B cell (primary cell): ENCODE measurements around the gene ITPR2. TPM values are rescaled to one million over a fixed set of nuclear protein-coding genes. Genes with fewer than 3 reads are reported as not detected.

Experiments
- ATAC-seq: fragments of 200-7000 bp; cut with Tn5 transposase; one replicate; pipeline ENCODE4 v1.10.0; 2021; ENCODE audit warnings: low read depth, mild to moderate bottlenecking, moderate number of reproducible peaks, moderate library complexity
- CTCF ChIA-PET: fragments of 350-600 bp; sonication (Branson Sonifier 250); formaldehyde crosslinking; loops from one replicate; lab custom pipeline; 2021; ENCODE audit warnings: antibody characterized with exemption, inconsistent platforms; lab: Charles Lee
- POLR2A ChIA-PET: fragments of 350-600 bp; sonication (Branson Sonifier 250); formaldehyde crosslinking; loops from one replicate; lab custom pipeline; 2021; ENCODE audit warnings: antibody characterized with exemption; lab: Charles Lee
- DNase-seq: peaks from one replicate; pipeline ENCODE4 v3.0.0; 2013
- H2AFZ ChIP-seq: 2 replicates; pipeline ENCODE4 v1.6.1; 2012; ENCODE audit warnings: mild to moderate bottlenecking, low read depth, low read length; ENCODE audit not compliant: insufficient read depth, poor library complexity, severe bottlenecking
- H3K27ac ChIP-seq, 2 donors: 1 replicate in 1 of 2; 2 replicates in 1 of 2; pipeline ENCODE4 v1.5.1; 2012 to 2013; ENCODE audit warnings: low read length in 2 of 2, mild to moderate bottlenecking in 2 of 2, moderate library complexity in 1 of 2
- H3K27me3 ChIP-seq, 4 experiments: fragments of 200-600 bp in 1 of 4; sonication (generic) in 1 of 4; replicated peaks in 1 of 4; 1 replicate in 2 of 4; 2 replicates in 2 of 4; pipeline versions ENCODE4 v1.6.1 to v1.7.0; 2013 to 2016; ENCODE audit warnings: low read length in 3 of 4, mild to moderate bottlenecking in 2 of 4, mixed read lengths in 1 of 4, moderate library complexity in 1 of 4; ENCODE audit not compliant: insufficient read depth in 4 of 4, control insufficient read depth in 3 of 4; ENCODE audit errors: control extremely low read depth in 1 of 4
- H3K36me3 ChIP-seq, 2 experiments: replicated peaks in 1 of 2; 1 replicate in 1 of 2; 2 replicates in 1 of 2; pipeline versions ENCODE4 v1.6.1 to v1.7.1; 2013; ENCODE audit warnings: low read length in 1 of 2; ENCODE audit not compliant: insufficient read depth in 2 of 2, control insufficient read depth in 1 of 2; ENCODE audit errors: control extremely low read depth in 1 of 2, extremely low read depth in 1 of 2
- H3K4me1 ChIP-seq, 2 donors: fragments of 200-600 bp in 1 of 2; sonication (generic) in 1 of 2; 1 replicate in 1 of 2; 2 replicates in 1 of 2; pipeline versions ENCODE4 v1.5.1 to v1.6.1; 2013 to 2017; ENCODE audit warnings: low read length in 2 of 2; ENCODE audit not compliant: control insufficient read depth in 2 of 2, insufficient read depth in 2 of 2
- H3K4me2 ChIP-seq: replicated peaks from 2 replicates; pipeline ENCODE3; 2012; ENCODE audit warnings: mild to moderate bottlenecking, low read depth, low read length; ENCODE audit not compliant: poor library complexity, severe bottlenecking
- H3K4me3 ChIP-seq, 5 experiments: fragments of 200-600 bp in 1 of 5; sonication (generic) in 1 of 5; 1 replicate in 3 of 5; 2 replicates in 2 of 5; pipeline versions ENCODE4 v1.5.1 to v1.7.0; 2011 to 2016; ENCODE audit warnings: low read length in 4 of 5, mild to moderate bottlenecking in 4 of 5, low read depth in 2 of 5, control low read depth in 1 of 5, moderate library complexity in 1 of 5; ENCODE audit not compliant: insufficient read depth in 1 of 5; ENCODE audit errors: control extremely low read depth in 1 of 5, extremely low read depth in 1 of 5
- H3K79me2 ChIP-seq: fragments of 200-600 bp; sonication (generic); one replicate; pipeline ENCODE4 v1.6.0; 2016; ENCODE audit warnings: low read length; ENCODE audit not compliant: control insufficient read depth, insufficient read depth
- H3K9ac ChIP-seq: fragments of 200-600 bp; sonication (generic); 2 replicates; pipeline ENCODE4 v1.6.1; 2017; ENCODE audit warnings: mild to moderate bottlenecking, low read length, moderate library complexity
- H3K9me3 ChIP-seq, 3 donors: one replicate each; pipeline versions ENCODE4 v1.6.1 to v1.7.1; 2013; ENCODE audit warnings: low read length in 2 of 3; ENCODE audit not compliant: control insufficient read depth in 2 of 3, insufficient read depth in 1 of 3; ENCODE audit errors: control extremely low read depth in 1 of 3
- H4K20me1 ChIP-seq: 2 replicates; pipeline ENCODE4 v1.6.0; 2012; ENCODE audit warnings: mild to moderate bottlenecking, low read length; ENCODE audit not compliant: insufficient read depth, control insufficient read depth, poor library complexity, severe bottlenecking
- H3K27ac Mint-ChIP-seq: one replicate; pipeline ENCODE4 v1.8.0; 2021; ENCODE audit warnings: mixed read lengths
- H3K27me3 Mint-ChIP-seq: one replicate; pipeline ENCODE4 v1.8.0; 2021; ENCODE audit warnings: mixed read lengths
- H3K4me1 Mint-ChIP-seq: one replicate; pipeline ENCODE4 v1.8.0; 2021; ENCODE audit warnings: mixed read lengths
- H3K4me3 Mint-ChIP-seq: one replicate; pipeline ENCODE4 v1.8.0; 2021; ENCODE audit warnings: mixed read lengths
- H3K9me3 Mint-ChIP-seq: one replicate; pipeline ENCODE4 v1.8.0; 2022; ENCODE audit warnings: mixed read lengths; ENCODE audit not compliant: insufficient read depth
- EZH2 ChIP-seq: IDR thresholded peaks from 2 replicates; pipeline ENCODE4 v1.6.1; 2012; ENCODE audit warnings: borderline replicate concordance, low read depth, mild to moderate bottlenecking, moderate library complexity, low read length; ENCODE audit not compliant: insufficient read depth, poor library complexity, severe bottlenecking
- WGBS: methylation state at CpG from one replicate; pipeline ENCODE4 v1.1.5; 2013; ENCODE audit warnings: missing lambda C conversion rate; ENCODE audit not compliant: insufficient coverage; 5-methylcytosine and 5-hydroxymethylcytosine counted together
- intact Hi-C: fragments of 100-400 bp; cut with micrococcal nuclease; formaldehyde crosslinking; loops from one replicate; pipeline ENCODE4 v1.10.0; 2022
- polyA plus RNA-seq: library from polyadenylated mRNA; depleted of rRNA; stranded (reverse); fragments of >200 nt; gene quantifications from 2 replicates; pipeline ENCODE4 v1.2.3, GENCODE V29; 2012
- total RNA-seq, 2 donors: library from RNA; stranded (reverse); fragments of 120-200 nt in 1 of 2; gene quantifications; 1 replicate in 1 of 2; 2 replicates in 1 of 2; pipeline versions ENCODE4 v1.2.3 to v1.2.4, GENCODE V29; 2013 to 2022
- TF ChIP-seq, protein P1 (sequence below): fragments of 200-600 bp; IDR thresholded peaks from one replicate; pipeline ENCODE4 v1.8.0; 2022; ENCODE audit warnings: antibody characterized with exemption, mild to moderate bottlenecking

Gene ITPR2
- total and polyA plus RNA-seq, 2 donors (not counting 1 experiment from before 2014, with no cell fraction given), result 4.3 to 113 TPM

DNA sequence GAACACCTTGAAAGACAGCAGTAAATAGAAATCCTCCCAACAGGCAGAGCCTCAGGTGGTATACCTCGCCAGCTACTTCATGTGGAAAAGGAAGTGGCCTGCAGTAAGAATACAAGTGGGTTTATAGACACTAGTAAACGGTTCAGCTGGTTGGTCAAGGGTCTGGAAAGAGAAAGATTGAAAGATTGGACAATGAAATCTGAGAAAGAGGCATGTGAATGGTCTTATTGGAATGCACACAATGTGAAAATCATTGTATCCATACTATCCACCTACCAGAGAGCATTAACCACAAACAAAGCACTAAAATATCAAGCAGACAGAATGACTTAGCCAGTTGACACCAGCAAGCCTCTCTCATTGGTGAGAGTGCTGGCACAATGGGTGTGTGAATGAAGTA lies 539.4 kb downstream of the ITPR2 start:
- H3K36me3 ChIP-seq, result no peaks in the 10 kb centered on the region
- no peak overlapping the region for H3K4me3 Mint-ChIP-seq
- no peaks in the 10 kb centered on the region for H3K27me3 ChIP-seq
- H3K9ac ChIP-seq, result no peak overlapping the region
- H3K4me2 ChIP-seq, result no peak overlapping the region
- POLR2A ChIA-PET, result no interaction called here
- no peak overlapping the region for H2AFZ ChIP-seq
- no peak for ATAC-seq
- no peak overlapping the region for H3K27ac ChIP-seq
- TF ChIP-seq, protein P1, sequence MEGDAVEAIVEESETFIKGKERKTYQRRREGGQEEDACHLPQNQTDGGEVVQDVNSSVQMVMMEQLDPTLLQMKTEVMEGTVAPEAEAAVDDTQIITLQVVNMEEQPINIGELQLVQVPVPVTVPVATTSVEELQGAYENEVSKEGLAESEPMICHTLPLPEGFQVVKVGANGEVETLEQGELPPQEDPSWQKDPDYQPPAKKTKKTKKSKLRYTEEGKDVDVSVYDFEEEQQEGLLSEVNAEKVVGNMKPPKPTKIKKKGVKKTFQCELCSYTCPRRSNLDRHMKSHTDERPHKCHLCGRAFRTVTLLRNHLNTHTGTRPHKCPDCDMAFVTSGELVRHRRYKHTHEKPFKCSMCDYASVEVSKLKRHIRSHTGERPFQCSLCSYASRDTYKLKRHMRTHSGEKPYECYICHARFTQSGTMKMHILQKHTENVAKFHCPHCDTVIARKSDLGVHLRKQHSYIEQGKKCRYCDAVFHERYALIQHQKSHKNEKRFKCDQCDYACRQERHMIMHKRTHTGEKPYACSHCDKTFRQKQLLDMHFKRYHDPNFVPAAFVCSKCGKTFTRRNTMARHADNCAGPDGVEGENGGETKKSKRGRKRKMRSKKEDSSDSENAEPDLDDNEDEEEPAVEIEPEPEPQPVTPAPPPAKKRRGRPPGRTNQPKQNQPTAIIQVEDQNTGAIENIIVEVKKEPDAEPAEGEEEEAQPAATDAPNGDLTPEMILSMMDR, result no peak
- no peak for TF ChIP-seq EZH2
- H3K27me3 Mint-ChIP-seq, result no peaks in the 10 kb centered on the region
- H3K4me3 ChIP-seq, result no peak overlapping the region
- WGBS, result no CpG with 5 or more reads among the region's 2 CpGs
- H4K20me1 ChIP-seq, result no peaks in the 10 kb centered on the region
- H3K79me2 ChIP-seq, result no peaks in the 10 kb centered on the region
- no peaks in the 10 kb centered on the region for H3K9me3 Mint-ChIP-seq
- intact Hi-C loops, result loop anchor here (10.0 kb wide), 1 partner anchor 99 kb away; the partner anchor contains the start of gene SSPN
- CTCF ChIA-PET, result interaction anchor here (0.7 kb wide), 1 partner anchor 37 kb away, joined by 3 read pairs; no protein-coding TSS in a partner anchor
- H3K27ac Mint-ChIP-seq, result no peak overlapping the region
- no peak for DNase-seq
- peaks cover 7 to 10% of the 10 kb centered on the region in 2 donors for H3K4me1 ChIP-seq
- H3K9me3 ChIP-seq, result no peaks in the 10 kb centered on the region
- peaks cover 9% of the 10 kb centered on the region for H3K4me1 Mint-ChIP-seq

DNA sequence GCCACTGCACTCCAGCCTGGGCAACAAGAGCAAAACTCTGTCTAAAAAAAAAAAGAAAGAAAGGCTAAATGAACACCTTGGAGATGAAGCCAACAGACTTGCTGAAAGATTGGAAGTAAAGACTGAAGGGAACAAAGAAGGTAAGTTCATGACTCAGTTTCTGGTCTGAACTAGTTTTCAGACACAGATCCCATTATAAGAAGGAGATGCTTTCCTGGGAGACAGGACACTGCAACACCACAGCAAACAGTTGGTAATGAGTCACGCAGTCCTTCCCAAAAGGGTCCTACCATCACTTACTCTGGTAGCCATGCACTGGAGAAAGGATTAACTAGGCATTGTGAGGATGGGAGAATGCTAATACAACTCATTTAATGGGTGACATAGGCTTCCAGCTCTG lies 540.4 kb downstream of the ITPR2 start:
- no peak overlapping the region for H3K4me3 Mint-ChIP-seq
- WGBS, result no CpG with 5 or more reads among the region's 1 CpG
- H3K27me3 ChIP-seq, result no peaks in the 10 kb centered on the region

More for the DNA sequence above, 540.4 kb downstream of the ITPR2 start:
- ChIA-PET POLR2A (no interaction called here), CTCF (no interaction called here)
- Mint-ChIP-seq H3K4me1 (no peaks in the 10 kb centered on the region), H3K27ac (no peak overlapping the region), H3K27me3 (no peaks in the 10 kb centered on the region), H3K9me3 (no peaks in the 10 kb centered on the region)
- Histone ChIP-seq H3K4me2 (no peak overlapping the region), H3K9ac (no peak overlapping the region), H3K79me2 (no peaks in the 10 kb centered on the region), H3K9me3 (no peaks in the 10 kb centered on the region), H3K4me3 (no peak overlapping the region), H2AFZ (no peak overlapping the region), H3K4me1 (no peaks in the 10 kb centered on the region), H4K20me1 (no peaks in the 10 kb centered on the region), H3K27ac (no peak overlapping the region), H3K36me3 (no peaks in the 10 kb centered on the region)
- intact Hi-C loops, result loop anchor here (10.0 kb wide), 1 partner anchor 98 kb away; the partner anchor contains the start of gene SSPN
- no peak for DNase-seq
- ATAC-seq, result no peak
- no peak for TF ChIP-seq EZH2
- TF ChIP-seq, protein P1, result no peak
